K562 (cell line): ENCODE results near the gene DGKE. TPM values are rescaled to one million over a fixed set of nuclear protein-coding genes. Genes with fewer than 3 reads are reported as not detected.
A peak's percentile ranks its signal among the peaks of the same experiment; 100 is the strongest.

ENCODE experiments used
- ETV1 ChIP-seq: fragments of 450-650 bp; conservative IDR thresholded peaks from 2 replicates; pipeline ENCODE4 v1.6.1; 2016; ENCODE audit warnings: missing genetic modification characterization, control low read depth, low read depth, missing compliant biosample characterization
- HOXB6 ChIP-seq: fragments of 250-450 bp; sonication (Bioruptor Pico); IDR thresholded peaks from 2 replicates; pipeline ENCODE4 v1.5.1; 2022; ENCODE audit warnings: mild to moderate bottlenecking, borderline replicate concordance
- MNT ChIP-seq, 2 experiments: fragments of 450-650 bp; conservative IDR thresholded peaks; 2 replicates each; pipeline ENCODE4 v1.6.1; 2017; ENCODE audit warnings: mild to moderate bottlenecking in 2 of 2, moderate library complexity in 2 of 2
- NR2C2 ChIP-seq, 2 experiments: fragments of 200-800 bp in 1 of 2; sonication (Bioruptor generic) in 1 of 2; sonication (generic) in 1 of 2; formaldehyde crosslinking in 1 of 2; IDR thresholded peaks; 2 replicates each; pipeline versions ENCODE4 v1.6.1 to v1.8.0; 2016 to 2022; ENCODE audit warnings: mild to moderate bottlenecking in 1 of 2, missing compliant biosample characterization in 1 of 2, missing genetic modification characterization in 1 of 2, missing genetic modification reagents in 1 of 2
- SIX5 ChIP-seq, 2 experiments: IDR thresholded peaks; 2 replicates each; pipeline ENCODE4 v1.6.1; 2011; ENCODE audit warnings: low read length in 2 of 2, borderline replicate concordance in 1 of 2, low read depth in 1 of 2, mild to moderate bottlenecking in 1 of 2, moderate library complexity in 1 of 2; ENCODE audit not compliant: insufficient read depth in 1 of 2
- ZNF644 ChIP-seq: fragments of 200-800 bp; sonication (Bioruptor generic); IDR thresholded peaks from 2 replicates; pipeline ENCODE4 v1.6.1; 2016; ENCODE audit warnings: low read depth, missing genetic modification characterization, missing compliant biosample characterization
- ZNF655 ChIP-seq: fragments of 250-450 bp; sonication (Bioruptor Pico); IDR thresholded peaks from 2 replicates; pipeline ENCODE4 v1.5.0; 2021
- polyA plus RNA-seq, 8 experiments: library from polyadenylated mRNA; depleted of rRNA in 4 of 8; stranded (reverse) in 5 of 8; unstranded in 3 of 8; fragments of >200 nt; fragmentation: Nextera tagmentation in 2 of 8; fragmentation: Illumina TruSeq in 1 of 8; extraction: Ambion mirVana in 2 of 8; extraction: Trizol in 1 of 8; gene quantifications; 2 replicates each; pipeline versions ENCODE4 v1.2.1 to v1.2.3, GENCODE V29; 2011 to 2014; ENCODE audit warnings: inconsistent platforms in 1 of 8, missing spikeins in 1 of 8
- total RNA-seq, 7 experiments: library from RNA; depleted of rRNA in 6 of 7; stranded (reverse); fragments of >200 nt in 6 of 7; fragmentation: Illumina TruSeq in 2 of 7; extraction: Trizol in 2 of 7; gene quantifications; 2 replicates each; pipeline versions ENCODE4 v1.2.1 to v1.2.3, GENCODE V29; 2011 to 2021; ENCODE audit warnings: low replicate concordance in 1 of 7
- TF ChIP-seq, protein P1 (sequence below): fragments of 250-450 bp; sonication (Bioruptor Pico); IDR thresholded peaks from 2 replicates; pipeline ENCODE4 v1.4.0; 2020
- TF ChIP-seq, protein P2 (sequence below): fragments of 450-650 bp; formaldehyde crosslinking; IDR thresholded peaks from 2 replicates; pipeline ENCODE4 v1.4.0; 2020; ENCODE audit warnings: mild to moderate bottlenecking, mixed read lengths
- TF ChIP-seq, protein P3 (sequence below), 2 experiments: IDR thresholded peaks in 1 of 2; conservative IDR thresholded peaks in 1 of 2; 2 replicates each; pipeline ENCODE4 v1.6.1; 2016; ENCODE audit warnings: low read depth in 2 of 2, mild to moderate bottlenecking in 1 of 2, missing compliant biosample characterization in 1 of 2, missing genetic modification characterization in 1 of 2, moderate library complexity in 1 of 2

DGKE gene
- total and polyA plus RNA-seq, 9 of the 15 experiments (the other 6 are each of a cell fraction or from before 2014, with no cell fraction given): 1.3 to 9.9 (median 5.9) TPM

GRCh38 chr17:56909742-56910508 lies 76.0 kb downstream of the DGKE start (continued):
- TF ChIP-seq, protein P1, sequence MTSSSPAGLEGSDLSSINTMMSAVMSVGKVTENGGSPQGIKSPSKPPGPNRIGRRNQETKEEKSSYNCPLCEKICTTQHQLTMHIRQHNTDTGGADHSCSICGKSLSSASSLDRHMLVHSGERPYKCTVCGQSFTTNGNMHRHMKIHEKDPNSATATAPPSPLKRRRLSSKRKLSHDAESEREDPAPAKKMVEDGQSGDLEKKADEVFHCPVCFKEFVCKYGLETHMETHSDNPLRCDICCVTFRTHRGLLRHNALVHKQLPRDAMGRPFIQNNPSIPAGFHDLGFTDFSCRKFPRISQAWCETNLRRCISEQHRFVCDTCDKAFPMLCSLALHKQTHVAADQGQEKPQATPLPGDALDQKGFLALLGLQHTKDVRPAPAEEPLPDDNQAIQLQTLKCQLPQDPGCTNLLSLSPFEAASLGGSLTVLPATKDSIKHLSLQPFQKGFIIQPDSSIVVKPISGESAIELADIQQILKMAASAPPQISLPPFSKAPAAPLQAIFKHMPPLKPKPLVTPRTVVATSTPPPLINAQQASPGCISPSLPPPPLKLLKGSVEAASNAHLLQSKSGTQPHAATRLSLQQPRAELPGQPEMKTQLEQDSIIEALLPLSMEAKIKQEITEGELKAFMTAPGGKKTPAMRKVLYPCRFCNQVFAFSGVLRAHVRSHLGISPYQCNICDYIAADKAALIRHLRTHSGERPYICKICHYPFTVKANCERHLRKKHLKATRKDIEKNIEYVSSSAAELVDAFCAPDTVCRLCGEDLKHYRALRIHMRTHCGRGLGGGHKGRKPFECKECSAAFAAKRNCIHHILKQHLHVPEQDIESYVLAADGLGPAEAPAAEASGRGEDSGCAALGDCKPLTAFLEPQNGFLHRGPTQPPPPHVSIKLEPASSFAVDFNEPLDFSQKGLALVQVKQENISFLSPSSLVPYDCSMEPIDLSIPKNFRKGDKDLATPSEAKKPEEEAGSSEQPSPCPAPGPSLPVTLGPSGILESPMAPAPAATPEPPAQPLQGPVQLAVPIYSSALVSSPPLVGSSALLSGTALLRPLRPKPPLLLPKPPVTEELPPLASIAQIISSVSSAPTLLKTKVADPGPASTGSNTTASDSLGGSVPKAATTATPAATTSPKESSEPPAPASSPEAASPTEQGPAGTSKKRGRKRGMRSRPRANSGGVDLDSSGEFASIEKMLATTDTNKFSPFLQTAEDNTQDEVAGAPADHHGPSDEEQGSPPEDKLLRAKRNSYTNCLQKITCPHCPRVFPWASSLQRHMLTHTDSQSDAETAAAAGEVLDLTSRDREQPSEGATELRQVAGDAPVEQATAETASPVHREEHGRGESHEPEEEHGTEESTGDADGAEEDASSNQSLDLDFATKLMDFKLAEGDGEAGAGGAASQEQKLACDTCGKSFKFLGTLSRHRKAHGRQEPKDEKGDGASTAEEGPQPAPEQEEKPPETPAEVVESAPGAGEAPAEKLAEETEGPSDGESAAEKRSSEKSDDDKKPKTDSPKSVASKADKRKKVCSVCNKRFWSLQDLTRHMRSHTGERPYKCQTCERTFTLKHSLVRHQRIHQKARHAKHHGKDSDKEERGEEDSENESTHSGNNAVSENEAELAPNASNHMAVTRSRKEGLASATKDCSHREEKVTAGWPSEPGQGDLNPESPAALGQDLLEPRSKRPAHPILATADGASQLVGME (CRISPR knock-in tag): peak; percentile 95
- TF ChIP-seq NR2C2 (CRISPR knock-in tag; IDR thresholded peaks at IDR 0.05): peak; percentile 91
- TF ChIP-seq NR2C2 (tag; IDR thresholded peaks at IDR 0.05): peak; percentile 97
- TF ChIP-seq ZNF644 (tag): peak; percentile 62; the same call in 1 of the 2 replicates
- no peak for TF ChIP-seq ZNF655 (CRISPR knock-in tag)
- TF ChIP-seq, protein P2, sequence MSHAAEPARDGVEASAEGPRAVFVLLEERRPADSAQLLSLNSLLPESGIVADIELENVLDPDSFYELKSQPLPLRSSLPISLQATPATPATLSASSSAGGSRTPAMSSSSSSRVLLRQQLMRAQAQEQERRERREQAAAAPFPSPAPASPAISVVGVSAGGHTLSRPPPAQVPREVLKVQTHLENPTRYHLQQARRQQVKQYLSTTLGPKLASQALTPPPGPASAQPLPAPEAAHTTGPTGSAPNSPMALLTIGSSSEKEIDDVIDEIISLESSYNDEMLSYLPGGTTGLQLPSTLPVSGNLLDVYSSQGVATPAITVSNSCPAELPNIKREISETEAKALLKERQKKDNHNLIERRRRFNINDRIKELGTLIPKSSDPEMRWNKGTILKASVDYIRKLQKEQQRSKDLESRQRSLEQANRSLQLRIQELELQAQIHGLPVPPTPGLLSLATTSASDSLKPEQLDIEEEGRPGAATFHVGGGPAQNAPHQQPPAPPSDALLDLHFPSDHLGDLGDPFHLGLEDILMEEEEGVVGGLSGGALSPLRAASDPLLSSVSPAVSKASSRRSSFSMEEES (CRISPR knock-in tag): peak; percentile 21; the same call in 1 of the 2 replicates
- no peak for TF ChIP-seq SIX5 (IDR thresholded peaks at IDR 0.05; ENCODE audit: borderline replicate concordance in 1 of 2, insufficient read depth in 1 of 2, low read depth in 1 of 2, low read length in 2 of 2)
- peak; percentile 91 for TF ChIP-seq ETV1 (tag)
- TF ChIP-seq, protein P3, sequence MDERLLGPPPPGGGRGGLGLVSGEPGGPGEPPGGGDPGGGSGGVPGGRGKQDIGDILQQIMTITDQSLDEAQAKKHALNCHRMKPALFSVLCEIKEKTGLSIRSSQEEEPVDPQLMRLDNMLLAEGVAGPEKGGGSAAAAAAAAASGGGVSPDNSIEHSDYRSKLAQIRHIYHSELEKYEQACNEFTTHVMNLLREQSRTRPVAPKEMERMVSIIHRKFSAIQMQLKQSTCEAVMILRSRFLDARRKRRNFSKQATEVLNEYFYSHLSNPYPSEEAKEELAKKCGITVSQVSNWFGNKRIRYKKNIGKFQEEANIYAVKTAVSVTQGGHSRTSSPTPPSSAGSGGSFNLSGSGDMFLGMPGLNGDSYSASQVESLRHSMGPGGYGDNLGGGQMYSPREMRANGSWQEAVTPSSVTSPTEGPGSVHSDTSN (CRISPR knock-in tag; IDR thresholded peaks at IDR 0.05; ENCODE audit: low read depth): no peak
- TF ChIP-seq, protein P3 (tag; conservative IDR thresholded peaks at IDR 0.05; ENCODE audit: low read depth): 0 out of 2 replicates have a peak, but pooled peaks have one; percentile 5
- no peak for TF ChIP-seq HOXB6 (CRISPR knock-in tag)
- peak; percentile 67 to 80 for TF ChIP-seq MNT (conservative IDR thresholded peaks at IDR 0.05)
